CD14-positive monocyte (primary cell): ENCODE data around the gene SALL1. TPM values are rescaled to one million over a fixed set of nuclear protein-coding genes. Genes with fewer than 3 reads are reported as not detected.

ENCODE experiments used
- DNase-seq, 3 donors: peaks; one replicate each; pipeline ENCODE4 v3.0.0-alpha.2; 2011 to 2022
- H2AFZ ChIP-seq: 2 replicates; pipeline ENCODE4 v1.6.0; 2012; ENCODE audit warnings: mild to moderate bottlenecking, low read depth, low read length, inconsistent platforms; ENCODE audit not compliant: insufficient read depth, poor library complexity, severe bottlenecking
- H3K27ac ChIP-seq, 2 donors: 1 replicate in 1 of 2; 2 replicates in 1 of 2; pipeline ENCODE4 v1.5.1; 2012 to 2013; ENCODE audit warnings: low read length in 2 of 2, control low read depth in 1 of 2, inconsistent platforms in 1 of 2, low read depth in 1 of 2, mild to moderate bottlenecking in 1 of 2
- H3K27me3 ChIP-seq, 2 donors: one replicate each; pipeline versions ENCODE4 v1.6.0 to v1.6.1; 2011 to 2013; ENCODE audit warnings: low read length in 2 of 2; ENCODE audit not compliant: control insufficient read depth in 2 of 2, insufficient read depth in 2 of 2
- H3K36me3 ChIP-seq, 2 donors: replicated peaks in 1 of 2; 1 replicate in 1 of 2; 2 replicates in 1 of 2; pipeline versions ENCODE4 v1.5.1 to v1.6.1; 2012 to 2013; ENCODE audit warnings: low read length in 2 of 2, control low read depth in 1 of 2, inconsistent platforms in 1 of 2, mild to moderate bottlenecking in 1 of 2; ENCODE audit not compliant: insufficient read depth in 2 of 2, control insufficient read depth in 1 of 2
- H3K4me1 ChIP-seq, 2 donors: 1 replicate in 1 of 2; 2 replicates in 1 of 2; pipeline versions ENCODE4 v1.5.1 to v1.6.1; 2012 to 2013; ENCODE audit warnings: low read length in 2 of 2, control low read depth in 1 of 2, inconsistent platforms in 1 of 2, mild to moderate bottlenecking in 1 of 2, moderate library complexity in 1 of 2; ENCODE audit not compliant: insufficient read depth in 2 of 2, control insufficient read depth in 1 of 2
- H3K4me2 ChIP-seq: replicated peaks from 2 replicates; pipeline ENCODE3; 2012; ENCODE audit warnings: low read length, moderate library complexity, mild to moderate bottlenecking; ENCODE audit not compliant: poor library complexity, severe bottlenecking; ENCODE audit errors: extremely low read depth
- H3K4me3 ChIP-seq, 3 experiments: fragments of 200-600 bp in 1 of 3; sonication (generic) in 1 of 3; replicated peaks in 1 of 3; 1 replicate in 2 of 3; 2 replicates in 1 of 3; pipeline ENCODE4 v1.5.1; 2011 to 2013; ENCODE audit warnings: low read length in 3 of 3, mild to moderate bottlenecking in 3 of 3, control low read depth in 2 of 3, low read depth in 2 of 3, inconsistent platforms in 1 of 3, moderate library complexity in 1 of 3
- H3K79me2 ChIP-seq: 2 replicates; pipeline ENCODE4 v1.6.0; 2012; ENCODE audit warnings: mild to moderate bottlenecking, control low read depth, inconsistent platforms, low read length, moderate library complexity; ENCODE audit not compliant: insufficient read depth
- H3K9ac ChIP-seq: 2 replicates; pipeline ENCODE4 v1.6.0; 2017; ENCODE audit warnings: low read length, mild to moderate bottlenecking; ENCODE audit not compliant: insufficient read depth, poor library complexity, severe bottlenecking
- H3K9me3 ChIP-seq, 2 donors: replicated peaks in 1 of 2; 1 replicate in 1 of 2; 2 replicates in 1 of 2; pipeline versions ENCODE4 v1.5.1 to v1.6.1; 2012 to 2013; ENCODE audit warnings: low read length in 2 of 2, control low read depth in 1 of 2; ENCODE audit not compliant: control insufficient read depth in 1 of 2, insufficient read depth in 1 of 2
- H4K20me1 ChIP-seq: 2 replicates; pipeline ENCODE4 v1.6.0; 2012; ENCODE audit warnings: mild to moderate bottlenecking, low read length, control low read depth, moderate library complexity; ENCODE audit not compliant: insufficient read depth
- H3K27ac Mint-ChIP-seq, 7 donors: one replicate each; pipeline ENCODE4 v1.8.0; 2020; ENCODE audit warnings: mild to moderate bottlenecking in 7 of 7, mixed read lengths in 7 of 7, moderate library complexity in 6 of 7, inconsistent platforms in 2 of 7
- H3K27me3 Mint-ChIP-seq, 3 donors: one replicate each; pipeline ENCODE4 v1.8.0; 2021 to 2022; ENCODE audit warnings: low read depth in 3 of 3, mild to moderate bottlenecking in 3 of 3, mixed read lengths in 3 of 3, moderate library complexity in 3 of 3, inconsistent platforms in 1 of 3
- H3K36me3 Mint-ChIP-seq, 2 donors: one replicate each; pipeline ENCODE4 v1.8.0; 2020; ENCODE audit warnings: mixed read lengths in 2 of 2, inconsistent platforms in 1 of 2, mild to moderate bottlenecking in 1 of 2
- H3K4me1 Mint-ChIP-seq: one replicate; pipeline ENCODE4 v1.8.0; 2020; ENCODE audit warnings: mild to moderate bottlenecking, mixed read lengths
- H3K4me3 Mint-ChIP-seq, 2 donors: one replicate each; pipeline ENCODE4 v1.8.0; 2020; ENCODE audit warnings: mild to moderate bottlenecking in 2 of 2, mixed read lengths in 2 of 2, moderate library complexity in 1 of 2
- H3K9me3 Mint-ChIP-seq, 7 donors: one replicate each; pipeline ENCODE4 v1.8.0; 2020 to 2022; ENCODE audit warnings: mixed read lengths in 7 of 7, mild to moderate bottlenecking in 6 of 7, moderate library complexity in 6 of 7, inconsistent platforms in 2 of 7
- WGBS: methylation state at CpG from one replicate; pipeline ENCODE4 v1.1.5; 2013; ENCODE audit warnings: missing lambda C conversion rate; ENCODE audit not compliant: insufficient coverage; 5-methylcytosine and 5-hydroxymethylcytosine counted together
- intact Hi-C, 2 donors: fragments of 100-400 bp; cut with micrococcal nuclease; formaldehyde crosslinking; loops; one replicate each; pipeline versions ENCODE4 v1.15.0 to v1.15.1; 2023
- polyA plus RNA-seq, 3 donors: library from polyadenylated mRNA; depleted of rRNA in 1 of 3; unstranded in 2 of 3; stranded (reverse) in 1 of 3; fragments of 300-500 nt in 2 of 3; fragments of >200 nt in 1 of 3; fragmentation: Illumina TruSeq in 2 of 3; gene quantifications; 1 replicate in 2 of 3; 2 replicates in 1 of 3; pipeline ENCODE4 v1.2.3, GENCODE V29; 2012 to 2021
- TF ChIP-seq, protein P1 (sequence below): fragments of 200-600 bp; IDR thresholded peaks from one replicate; pipeline ENCODE4 v1.8.0; 2022; ENCODE audit warnings: antibody characterized with exemption, mild to moderate bottlenecking

The SALL1 gene
- polyA plus RNA-seq, 3 donors: not detected

DNA sequence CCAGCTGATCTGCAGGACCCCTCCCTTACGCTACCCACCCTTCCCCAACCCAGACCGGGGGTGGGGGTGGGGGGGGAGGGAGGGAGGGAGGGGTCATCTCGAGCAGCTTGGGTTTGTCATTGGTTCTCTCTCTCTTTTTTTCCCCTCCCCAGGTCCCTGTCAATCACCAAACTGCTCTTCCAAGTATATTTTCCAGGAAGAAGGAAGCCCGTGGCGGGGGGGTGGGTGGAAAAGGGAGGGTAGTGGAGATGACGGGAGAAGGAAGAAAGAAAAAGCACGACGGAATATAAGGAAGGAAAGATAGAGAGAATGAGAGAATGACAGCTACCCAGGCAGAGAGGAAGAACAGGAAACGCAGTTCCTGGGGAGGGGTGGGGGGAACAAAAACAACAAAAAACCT is 17.9 kb downstream of the SALL1 start:
- no peaks in the 10 kb centered on the region for H4K20me1 ChIP-seq
- TF ChIP-seq, protein P1, sequence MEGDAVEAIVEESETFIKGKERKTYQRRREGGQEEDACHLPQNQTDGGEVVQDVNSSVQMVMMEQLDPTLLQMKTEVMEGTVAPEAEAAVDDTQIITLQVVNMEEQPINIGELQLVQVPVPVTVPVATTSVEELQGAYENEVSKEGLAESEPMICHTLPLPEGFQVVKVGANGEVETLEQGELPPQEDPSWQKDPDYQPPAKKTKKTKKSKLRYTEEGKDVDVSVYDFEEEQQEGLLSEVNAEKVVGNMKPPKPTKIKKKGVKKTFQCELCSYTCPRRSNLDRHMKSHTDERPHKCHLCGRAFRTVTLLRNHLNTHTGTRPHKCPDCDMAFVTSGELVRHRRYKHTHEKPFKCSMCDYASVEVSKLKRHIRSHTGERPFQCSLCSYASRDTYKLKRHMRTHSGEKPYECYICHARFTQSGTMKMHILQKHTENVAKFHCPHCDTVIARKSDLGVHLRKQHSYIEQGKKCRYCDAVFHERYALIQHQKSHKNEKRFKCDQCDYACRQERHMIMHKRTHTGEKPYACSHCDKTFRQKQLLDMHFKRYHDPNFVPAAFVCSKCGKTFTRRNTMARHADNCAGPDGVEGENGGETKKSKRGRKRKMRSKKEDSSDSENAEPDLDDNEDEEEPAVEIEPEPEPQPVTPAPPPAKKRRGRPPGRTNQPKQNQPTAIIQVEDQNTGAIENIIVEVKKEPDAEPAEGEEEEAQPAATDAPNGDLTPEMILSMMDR: no peak
- H3K4me1 Mint-ChIP-seq: no peaks in the 10 kb centered on the region
- no CpG with 5 or more reads among the region's 9 CpGs for WGBS
- no peaks in the 10 kb centered on the region for H3K36me3 ChIP-seq
- H3K9me3 Mint-ChIP-seq: peaks cover 0 to 5% (median 2%) of the 10 kb centered on the region in 7 donors
- H3K79me2 ChIP-seq: no peaks in the 10 kb centered on the region
- no peak overlapping the region for H3K27ac Mint-ChIP-seq
- H3K9me3 ChIP-seq: no peaks in the 10 kb centered on the region
- no peaks in the 10 kb centered on the region for H3K4me1 ChIP-seq
- peaks cover 48 to 57% (median 51%) of the 10 kb centered on the region in 3 donors for H3K27me3 Mint-ChIP-seq
- no peak overlapping the region for H3K27ac ChIP-seq
- H3K4me2 ChIP-seq: no peak overlapping the region
- no peak overlapping the region for H3K4me3 ChIP-seq
- H3K4me3 Mint-ChIP-seq: peak overlapping the region in 1 of 2 donors; percentile 82
- H3K27me3 ChIP-seq: peaks cover 32 to 47% of the 10 kb centered on the region in 2 donors
- no peak overlapping the region for H2AFZ ChIP-seq
- no peak for DNase-seq
- no peak overlapping the region for H3K9ac ChIP-seq
- peaks cover 0 to 5% of the 10 kb centered on the region in 2 donors for H3K36me3 Mint-ChIP-seq
- intact Hi-C loops: no loop called here

DNA sequence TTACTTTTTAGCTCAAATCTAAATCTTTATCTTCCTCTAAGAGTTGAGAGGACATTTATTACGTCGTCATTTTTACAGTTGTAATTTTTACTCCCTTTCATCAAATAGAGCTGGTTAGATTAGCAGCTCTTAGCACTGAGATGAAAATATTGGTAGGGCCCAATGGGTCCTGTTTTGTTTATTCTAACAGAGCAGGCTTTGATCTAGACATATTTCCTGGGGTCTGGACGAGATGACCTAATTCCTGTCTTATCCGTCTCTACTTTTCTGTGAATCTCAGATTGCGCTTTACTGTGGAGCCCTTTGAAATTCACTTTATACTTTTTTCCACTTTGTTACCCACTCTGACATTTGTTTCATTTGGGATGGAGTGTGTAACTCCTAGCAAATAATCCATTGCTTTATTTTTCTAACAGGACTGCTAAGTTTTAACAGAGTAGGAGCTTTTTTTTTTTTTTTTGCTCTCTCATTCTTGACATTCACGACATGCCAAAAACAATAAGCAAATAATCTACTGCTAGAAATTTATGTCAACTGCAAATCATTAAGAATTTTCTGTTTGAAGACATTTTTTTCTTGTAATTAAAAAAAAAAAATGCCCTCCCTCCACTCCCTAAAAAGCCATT is 18.5 kb downstream of the SALL1 start:
- DNase-seq: no peak
- Mint-ChIP-seq H3K9me3 (peaks cover 0 to 5% (median 2%) of the 10 kb centered on the region in 7 donors), H3K36me3 (peaks cover 0 to 5% of the 10 kb centered on the region in 2 donors), H3K4me1 (no peaks in the 10 kb centered on the region), H3K27ac (no peak overlapping the region), H3K27me3 (peaks cover 48 to 59% (median 51%) of the 10 kb centered on the region in 3 donors), H3K4me3 (peak overlapping the region in 1 of 2 donors; percentile 51)
- 40% methylated on average over 1 of the region's 6 CpGs for WGBS
- Histone ChIP-seq H3K9me3 (no peaks in the 10 kb centered on the region), H3K27me3 (peaks cover 32 to 47% of the 10 kb centered on the region in 2 donors), H3K36me3 (no peaks in the 10 kb centered on the region), H3K9ac (no peak overlapping the region), H3K4me2 (no peak overlapping the region), H2AFZ (no peak overlapping the region), H4K20me1 (no peaks in the 10 kb centered on the region), H3K79me2 (no peaks in the 10 kb centered on the region), H3K4me1 (no peaks in the 10 kb centered on the region), H3K27ac (no peak overlapping the region), H3K4me3 (no peak overlapping the region)
- TF ChIP-seq, protein P1: no peak
- intact Hi-C loops: no loop called here
